Effector memory CD8-positive, alpha-beta T cell (primary cell): Measurements from ENCODE around the gene NT5DC2.

Source experiments
- ATAC-seq: fragments of 150-1000 bp; cut with Tn5 transposase; replicated peaks from 2 replicates; pipeline ENCODE4 v1.10.0; 2021; ENCODE audit warnings: mild to moderate bottlenecking, moderate library complexity
- DNase-seq, 3 experiments: peaks; one replicate each; pipeline ENCODE4 v3.0.0; 2021
- H3K27ac Mint-ChIP-seq, 2 donors: one replicate each; pipeline ENCODE4 v1.8.0; 2022; ENCODE audit warnings: mild to moderate bottlenecking in 2 of 2, mixed read lengths in 2 of 2, moderate library complexity in 2 of 2
- H3K27me3 Mint-ChIP-seq, 2 donors: one replicate each; pipeline ENCODE4 v1.8.0; 2022; ENCODE audit warnings: mixed read lengths in 2 of 2
- H3K36me3 Mint-ChIP-seq: one replicate; pipeline ENCODE4 v1.8.0; 2022; ENCODE audit warnings: mild to moderate bottlenecking, moderate library complexity, mixed read lengths; ENCODE audit not compliant: insufficient read depth
- H3K4me1 Mint-ChIP-seq, 2 donors: one replicate each; pipeline ENCODE4 v1.8.0; 2022; ENCODE audit warnings: low read depth in 2 of 2, mixed read lengths in 2 of 2
- H3K4me3 Mint-ChIP-seq, 2 donors: one replicate each; pipeline ENCODE4 v1.8.0; 2022; ENCODE audit warnings: mild to moderate bottlenecking in 2 of 2, mixed read lengths in 2 of 2, moderate library complexity in 2 of 2
- H3K9me3 Mint-ChIP-seq, 2 donors: one replicate each; pipeline ENCODE4 v1.8.0; 2022; ENCODE audit warnings: mixed read lengths in 2 of 2

The NT5DC2 gene

DNA sequence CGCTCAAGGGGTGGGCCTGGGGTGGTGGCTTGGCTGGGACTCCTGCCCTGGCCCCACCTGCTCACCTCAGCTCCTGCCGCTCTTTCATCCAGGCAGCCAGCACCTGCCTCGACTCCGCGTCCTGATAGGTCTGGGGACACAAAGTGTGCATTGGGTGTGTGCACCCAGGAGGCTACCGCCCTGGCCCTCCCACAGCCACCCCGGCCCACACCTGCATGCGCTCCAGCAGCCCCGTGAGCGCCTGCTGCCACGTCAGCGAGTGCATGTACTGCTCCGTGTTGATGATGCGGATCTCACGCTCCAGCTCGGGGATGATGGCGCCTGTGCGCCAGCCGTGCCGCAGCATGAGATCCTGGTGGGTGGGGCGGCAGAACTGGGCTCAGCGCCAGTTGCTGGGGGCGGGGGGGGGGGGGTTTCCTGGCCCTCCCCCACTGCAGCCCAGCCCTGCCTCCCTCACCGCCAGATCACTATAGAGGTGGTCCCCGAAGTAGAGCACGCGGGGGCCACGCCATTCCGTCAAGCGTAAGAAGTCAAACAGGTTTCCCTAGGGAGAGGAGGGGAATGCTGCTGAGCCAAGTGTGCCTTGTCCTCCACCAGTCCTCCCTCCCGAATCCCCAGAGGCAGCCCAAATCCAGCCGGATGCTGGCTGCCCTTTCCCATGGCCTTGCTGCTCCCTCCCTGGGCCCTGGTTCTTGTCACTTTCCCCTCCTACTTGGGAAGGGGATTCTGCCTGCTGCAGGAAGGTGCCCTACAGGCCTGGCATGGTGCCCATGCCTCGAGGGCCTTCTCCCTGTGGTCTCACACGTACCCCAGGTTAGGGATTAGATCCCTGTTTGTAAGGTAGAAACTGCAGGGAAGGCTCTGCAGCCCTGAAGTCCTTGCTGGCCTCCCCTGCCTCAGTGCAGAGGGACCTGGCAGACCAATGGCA lies 8.6 kb downstream of the NT5DC2 start:
- ATAC-seq, result no peak
- Mint-ChIP-seq H3K4me1 (no peaks in the 10 kb centered on the region), H3K27me3 (no peaks in the 10 kb centered on the region), H3K4me3 (no peak overlapping the region), H3K36me3 (peaks cover 7% of the 10 kb centered on the region), H3K27ac (peak overlapping the region in 1 of 2 donors; percentile 32), H3K9me3 (no peaks in the 10 kb centered on the region)
- no peak for DNase-seq

DNA sequence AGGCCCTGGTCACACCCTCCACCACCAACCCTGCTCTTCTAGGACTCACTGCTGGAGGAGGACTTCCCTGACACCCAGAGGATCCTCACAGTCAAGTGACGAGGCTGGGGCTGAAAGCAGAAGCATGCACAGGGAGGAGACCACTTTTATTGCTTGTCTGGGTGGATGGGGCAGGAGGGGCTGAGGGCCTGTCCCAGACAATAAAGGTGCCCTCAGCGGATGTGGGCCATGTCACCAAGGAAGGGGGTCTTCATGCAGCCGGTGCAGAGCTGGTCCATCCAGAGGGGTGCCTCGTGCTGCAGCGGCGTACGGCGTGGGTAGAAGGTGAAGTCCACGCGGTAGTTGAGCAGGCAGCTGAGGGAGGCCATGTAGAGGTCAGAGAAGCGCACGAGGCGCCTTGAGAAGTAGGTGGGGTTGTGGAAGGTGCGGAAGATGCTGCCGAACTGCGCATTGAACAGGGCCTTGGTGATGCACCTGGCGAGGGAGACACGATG lies 9.4 kb downstream of the NT5DC2 start:
- Mint-ChIP-seq H3K9me3 (no peaks in the 10 kb centered on the region), H3K36me3 (peaks cover 7% of the 10 kb centered on the region), H3K27ac (no peak overlapping the region), H3K4me3 (no peak overlapping the region), H3K27me3 (no peaks in the 10 kb centered on the region), H3K4me1 (no peaks in the 10 kb centered on the region)
- no peak for ATAC-seq
- no peak for DNase-seq

DNA sequence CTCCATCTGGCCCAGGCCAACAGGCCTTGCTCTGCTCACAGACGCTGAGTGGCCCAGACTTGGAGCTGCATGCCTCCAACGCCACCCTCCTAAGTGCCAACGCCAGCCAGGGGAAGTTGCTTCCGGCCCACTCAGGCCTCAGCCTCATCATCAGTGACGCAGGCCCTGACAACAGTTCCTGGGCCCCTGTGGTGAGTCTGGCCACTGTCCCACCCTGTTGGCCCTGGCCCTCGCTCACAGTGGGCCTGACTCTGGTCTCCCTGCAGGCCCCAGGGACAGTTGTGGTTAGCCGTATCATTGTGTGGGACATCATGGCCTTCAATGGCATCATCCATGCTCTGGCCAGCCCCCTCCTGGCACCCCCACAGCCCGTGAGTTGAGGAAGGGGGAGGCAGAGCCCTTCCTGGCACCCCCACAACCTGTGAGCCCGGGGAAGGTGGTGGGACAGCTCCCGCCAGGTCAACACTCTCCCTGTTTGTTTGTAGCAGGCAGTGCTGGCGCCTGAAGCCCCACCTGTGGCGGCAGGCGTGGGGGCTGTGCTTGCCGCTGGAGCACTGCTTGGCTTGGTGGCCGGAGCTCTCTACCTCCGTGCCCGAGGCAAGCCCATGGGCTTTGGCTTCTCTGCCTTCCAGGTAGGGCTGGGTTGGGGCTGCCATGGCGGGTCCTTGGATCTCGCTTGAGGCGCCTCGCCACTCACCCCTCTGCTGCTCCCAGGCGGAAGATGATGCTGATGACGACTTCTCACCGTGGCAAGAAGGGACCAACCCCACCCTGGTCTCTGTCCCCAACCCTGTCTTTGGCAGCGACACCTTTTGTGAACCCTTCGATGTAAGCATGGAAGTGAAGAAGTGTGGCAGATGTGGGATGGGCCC lies 10.0 kb downstream of the NT5DC2 start:
- ATAC-seq (no peak), DNase-seq (no peak)
- Mint-ChIP-seq H3K36me3 (peaks cover 7% of the 10 kb centered on the region), H3K27me3 (no peaks in the 10 kb centered on the region), H3K27ac (no peak overlapping the region), H3K9me3 (no peaks in the 10 kb centered on the region), H3K4me3 (no peak overlapping the region), H3K4me1 (no peaks in the 10 kb centered on the region)

DNA sequence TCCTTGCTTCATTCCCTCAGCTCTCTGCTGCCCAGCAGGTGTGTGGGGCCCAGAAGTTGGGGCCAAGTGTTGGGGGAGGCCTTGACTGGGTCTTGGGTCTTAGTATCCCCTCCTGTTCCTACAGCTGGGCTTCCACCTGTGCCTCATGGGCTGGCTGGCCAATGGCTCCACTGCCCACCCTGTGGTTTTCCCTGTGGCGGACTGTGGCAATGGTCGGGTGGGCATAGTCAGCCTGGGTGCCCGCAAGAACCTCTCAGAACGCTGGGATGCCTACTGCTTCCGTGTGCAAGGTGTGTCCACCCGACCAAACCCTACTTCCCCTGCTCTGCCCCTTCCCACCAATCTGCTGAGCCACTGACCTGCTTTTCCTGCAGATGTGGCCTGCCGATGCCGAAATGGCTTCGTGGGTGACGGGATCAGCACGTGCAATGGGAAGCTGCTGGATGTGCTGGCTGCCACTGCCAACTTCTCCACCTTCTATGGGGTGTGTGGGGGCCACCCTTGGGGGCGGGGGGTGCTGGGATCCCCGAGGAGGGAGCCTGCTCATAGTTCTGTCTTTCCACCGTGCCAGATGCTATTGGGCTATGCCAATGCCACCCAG lies 10.9 kb downstream of the NT5DC2 start:
- DNase-seq, result no peak
- H3K4me1 Mint-ChIP-seq, result no peaks in the 10 kb centered on the region

DNA sequence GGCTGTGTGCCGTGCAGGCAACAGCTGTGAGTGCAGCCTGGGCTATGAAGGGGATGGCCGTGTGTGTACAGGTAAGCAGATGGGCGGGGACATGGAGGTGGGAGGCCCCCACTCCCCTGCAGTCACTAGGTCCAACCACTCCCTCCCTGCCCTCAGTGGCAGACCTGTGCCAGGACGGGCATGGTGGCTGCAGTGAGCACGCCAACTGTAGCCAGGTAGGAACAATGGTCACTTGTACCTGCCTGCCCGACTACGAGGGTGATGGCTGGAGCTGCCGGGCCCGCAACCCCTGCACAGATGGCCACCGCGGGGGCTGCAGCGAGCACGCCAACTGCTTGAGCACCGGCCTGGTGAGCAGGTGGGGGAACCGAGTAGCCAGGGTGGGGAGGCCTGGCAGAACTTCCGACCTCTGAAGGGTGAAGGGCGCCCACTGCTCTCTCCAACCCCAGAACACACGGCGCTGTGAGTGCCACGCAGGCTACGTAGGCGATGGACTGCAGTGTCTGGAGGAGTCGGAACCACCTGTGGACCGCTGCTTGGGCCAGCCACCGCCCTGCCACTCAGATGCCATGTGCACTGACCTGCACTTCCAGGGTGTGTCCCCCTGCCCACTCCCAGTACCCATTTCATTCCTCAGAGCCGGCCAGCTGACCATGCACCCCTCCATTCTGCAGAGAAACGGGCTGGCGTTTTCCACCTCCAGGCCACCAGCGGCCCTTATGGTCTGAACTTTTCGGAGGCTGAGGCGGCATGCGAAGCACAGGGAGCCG lies 11.6 kb downstream of the NT5DC2 start:
- DNase-seq (no peak), ATAC-seq (no peak)
- no peaks in the 10 kb centered on the region for H3K9me3 Mint-ChIP-seq
- H3K27me3 Mint-ChIP-seq, result no peaks in the 10 kb centered on the region
- H3K27ac Mint-ChIP-seq, result no peak overlapping the region
- no peaks in the 10 kb centered on the region for H3K4me1 Mint-ChIP-seq
- H3K36me3 Mint-ChIP-seq, result no peaks in the 10 kb centered on the region
- H3K4me3 Mint-ChIP-seq, result no peak overlapping the region

More for the DNA sequence above, 10.9 kb downstream of the NT5DC2 start:
- H3K9me3 Mint-ChIP-seq, result no peaks in the 10 kb centered on the region
- peaks cover 7% of the 10 kb centered on the region for H3K36me3 Mint-ChIP-seq
- no peak overlapping the region for H3K27ac Mint-ChIP-seq
- H3K27me3 Mint-ChIP-seq, result no peaks in the 10 kb centered on the region
- H3K4me3 Mint-ChIP-seq, result no peak overlapping the region
- no peak for ATAC-seq

DNA sequence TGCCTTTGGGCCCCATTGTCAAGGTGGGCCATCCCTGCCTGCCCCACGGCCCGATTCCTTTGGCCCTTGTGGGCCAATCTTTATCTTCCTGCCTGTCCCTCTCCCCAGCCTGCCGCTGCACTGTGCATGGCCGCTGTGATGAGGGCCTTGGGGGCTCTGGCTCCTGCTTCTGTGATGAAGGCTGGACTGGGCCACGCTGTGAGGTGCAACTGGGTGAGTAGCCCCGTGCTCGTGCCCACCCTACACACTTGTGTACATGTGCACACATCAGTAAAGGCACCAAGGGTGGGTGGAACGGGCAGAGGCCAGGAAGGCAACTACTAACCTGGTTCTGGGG lies 12.2 kb downstream of the NT5DC2 start:
- ATAC-seq (no peak), DNase-seq (no peak)
- Mint-ChIP-seq H3K9me3 (no peaks in the 10 kb centered on the region), H3K36me3 (no peaks in the 10 kb centered on the region), H3K4me3 (no peak overlapping the region), H3K4me1 (no peaks in the 10 kb centered on the region), H3K27ac (no peak overlapping the region), H3K27me3 (no peaks in the 10 kb centered on the region)

DNA sequence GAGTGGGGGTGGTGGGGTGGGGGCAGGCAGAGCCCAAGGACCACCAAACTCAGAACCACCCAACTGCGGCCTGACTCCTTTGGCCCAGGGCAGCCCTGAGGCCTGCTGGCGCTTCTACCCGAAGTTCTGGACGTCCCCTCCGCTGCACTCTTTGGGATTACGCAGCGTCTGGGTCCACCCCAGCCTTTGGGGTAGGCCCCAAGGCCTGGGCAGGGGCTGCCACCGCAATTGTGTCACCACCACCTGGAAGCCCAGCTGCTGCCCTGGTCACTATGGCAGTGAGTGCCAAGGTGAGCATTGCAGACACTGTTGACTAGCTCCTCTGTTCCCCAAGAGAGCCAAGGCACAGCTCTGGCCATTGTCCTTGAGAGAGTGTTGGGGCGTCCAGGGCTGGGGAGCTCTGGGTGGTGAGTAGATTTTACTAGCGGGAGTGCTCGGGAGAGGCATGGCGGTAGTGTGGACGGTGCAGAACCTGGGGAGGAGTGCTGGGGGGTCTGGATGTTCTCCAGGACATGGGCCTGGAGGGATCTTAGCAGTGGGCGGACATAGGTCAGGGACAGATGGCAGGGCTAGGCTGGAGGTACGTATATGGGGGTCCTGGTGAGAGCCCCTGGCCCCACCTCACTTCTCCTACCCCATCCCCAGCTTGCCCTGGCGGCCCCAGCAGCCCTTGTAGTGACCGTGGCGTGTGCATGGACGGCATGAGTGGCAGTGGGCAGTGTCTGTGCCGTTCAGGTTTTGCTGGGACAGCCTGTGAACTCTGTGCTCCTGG lies 12.8 kb downstream of the NT5DC2 start:
- H3K27ac Mint-ChIP-seq, result no peak overlapping the region
- no peaks in the 10 kb centered on the region for H3K36me3 Mint-ChIP-seq
- no peaks in the 10 kb centered on the region for H3K27me3 Mint-ChIP-seq
- no peak overlapping the region for H3K4me3 Mint-ChIP-seq
- DNase-seq, result no peak
- no peaks in the 10 kb centered on the region for H3K4me1 Mint-ChIP-seq
- H3K9me3 Mint-ChIP-seq, result no peaks in the 10 kb centered on the region
- ATAC-seq, result no peak

DNA sequence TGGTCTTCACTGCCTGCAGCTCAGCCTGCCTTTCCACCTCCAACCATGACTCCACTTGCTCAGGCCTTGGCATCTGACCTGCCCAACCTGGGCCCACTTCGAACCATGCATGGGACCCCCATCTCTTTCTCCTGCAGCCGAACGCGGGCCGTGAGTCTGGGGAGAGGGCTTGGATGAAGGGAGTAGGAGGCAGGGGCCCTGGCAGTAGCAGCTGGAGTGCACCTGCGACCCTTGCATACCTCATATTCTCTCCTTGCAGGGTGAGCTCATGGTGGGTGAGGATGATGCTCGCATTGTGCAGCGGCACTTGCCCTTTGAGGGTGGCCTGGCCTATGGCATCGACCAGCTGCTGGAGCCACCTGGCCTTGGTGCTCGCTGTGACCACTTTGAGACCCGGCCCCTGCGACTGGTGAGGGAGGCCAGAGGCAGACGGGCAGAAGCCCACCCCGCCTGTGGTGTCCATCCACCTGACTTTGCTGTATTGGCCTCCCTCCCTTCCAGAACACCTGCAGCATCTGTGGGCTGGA lies 13.5 kb downstream of the NT5DC2 start:
- no peak overlapping the region for H3K27ac Mint-ChIP-seq
- no peaks in the 10 kb centered on the region for H3K4me1 Mint-ChIP-seq
- DNase-seq (no peak), ATAC-seq (no peak)
- no peak overlapping the region for H3K4me3 Mint-ChIP-seq
- H3K27me3 Mint-ChIP-seq, result no peaks in the 10 kb centered on the region
- no peaks in the 10 kb centered on the region for H3K36me3 Mint-ChIP-seq
- no peaks in the 10 kb centered on the region for H3K9me3 Mint-ChIP-seq

DNA sequence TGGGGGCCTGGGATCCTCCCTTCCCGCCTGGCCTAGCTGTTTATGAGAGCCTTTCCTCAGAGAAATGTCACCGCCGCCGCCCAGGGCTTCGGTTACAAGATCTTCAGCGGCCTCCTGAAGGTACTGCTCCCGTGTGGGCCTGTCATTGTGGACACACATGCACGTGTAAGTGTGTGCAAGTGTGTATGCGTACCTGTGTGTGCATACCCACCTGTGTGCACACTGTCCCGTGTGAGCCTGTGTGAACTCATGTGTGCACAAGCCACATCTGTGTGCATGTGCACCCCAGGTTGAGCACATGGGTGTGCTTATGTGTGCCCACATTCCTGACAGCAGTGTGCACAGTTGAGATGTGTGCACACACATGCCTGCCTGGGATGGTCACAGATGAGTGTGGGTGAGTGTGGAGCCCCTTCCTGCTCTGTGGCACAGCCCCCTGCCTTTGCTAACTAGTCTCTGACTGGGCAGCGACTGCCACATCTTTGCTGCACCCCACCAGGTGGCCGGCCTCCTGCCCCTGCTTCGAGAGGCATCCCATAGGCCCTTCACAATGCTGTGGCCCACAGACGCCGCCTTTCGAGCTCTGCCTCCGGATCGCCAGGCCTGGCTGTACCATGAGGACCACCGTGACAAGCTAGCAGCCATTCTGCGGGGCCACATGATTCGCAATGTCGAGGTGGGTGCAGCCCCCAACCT lies 14.1 kb downstream of the NT5DC2 start:
- no peak for ATAC-seq
- no peak overlapping the region for H3K4me3 Mint-ChIP-seq
- H3K9me3 Mint-ChIP-seq, result no peaks in the 10 kb centered on the region

DNA sequence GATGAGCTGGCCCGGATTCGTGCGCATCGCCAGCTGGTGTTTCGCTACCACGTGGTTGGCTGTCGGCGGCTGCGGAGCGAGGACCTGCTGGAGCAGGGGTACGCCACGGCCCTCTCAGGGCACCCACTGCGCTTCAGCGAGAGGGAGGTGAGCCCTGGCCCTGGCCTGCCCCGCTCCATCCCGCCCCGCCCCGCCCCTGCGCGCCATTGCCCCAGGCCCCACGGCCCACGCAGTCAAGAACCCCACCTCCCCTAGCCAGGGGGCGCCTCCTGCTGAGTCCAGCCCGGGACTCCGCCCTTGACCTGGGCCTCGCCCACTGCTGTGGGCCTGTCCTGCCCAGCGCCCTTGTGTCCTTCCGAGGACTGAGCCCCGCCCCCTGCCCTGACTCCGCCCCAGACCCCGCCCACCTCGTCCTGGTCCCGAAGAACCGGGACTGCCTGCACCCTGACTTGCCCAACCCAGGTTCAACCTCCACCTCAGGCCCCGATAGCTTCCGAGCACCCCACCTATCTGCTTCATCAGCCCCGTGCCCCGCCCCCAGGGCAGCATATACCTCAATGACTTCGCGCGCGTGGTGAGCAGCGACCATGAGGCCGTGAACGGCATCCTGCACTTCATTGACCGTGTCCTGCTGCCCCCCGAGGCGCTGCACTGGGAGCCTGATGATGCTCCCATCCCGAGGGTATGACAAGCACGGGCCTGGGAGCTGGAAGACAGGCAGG lies 14.8 kb downstream of the NT5DC2 start:
- no peak overlapping the region for H3K4me3 Mint-ChIP-seq
- no peaks in the 10 kb centered on the region for H3K36me3 Mint-ChIP-seq
- no peaks in the 10 kb centered on the region for H3K27me3 Mint-ChIP-seq
- DNase-seq, result no peak
- no peaks in the 10 kb centered on the region for H3K9me3 Mint-ChIP-seq
- H3K4me1 Mint-ChIP-seq, result no peaks in the 10 kb centered on the region
- no peak for ATAC-seq
- H3K27ac Mint-ChIP-seq, result no peak overlapping the region

More for the DNA sequence above, 14.1 kb downstream of the NT5DC2 start:
- no peaks in the 10 kb centered on the region for H3K4me1 Mint-ChIP-seq
- H3K27me3 Mint-ChIP-seq, result no peaks in the 10 kb centered on the region
- H3K36me3 Mint-ChIP-seq, result no peaks in the 10 kb centered on the region
- H3K27ac Mint-ChIP-seq, result no peak overlapping the region
- no peak for DNase-seq
